ENCODE results near the gene TBX20. TPM values are rescaled to one million over a fixed set of nuclear protein-coding genes. Genes with fewer than 3 reads are reported as not detected.

TBX20 gene
- total and polyA plus RNA-seq, 9 of the 15 experiments (the other 6 are each of a cell fraction or from before 2014, with no cell fraction given): not detected

DNA sequence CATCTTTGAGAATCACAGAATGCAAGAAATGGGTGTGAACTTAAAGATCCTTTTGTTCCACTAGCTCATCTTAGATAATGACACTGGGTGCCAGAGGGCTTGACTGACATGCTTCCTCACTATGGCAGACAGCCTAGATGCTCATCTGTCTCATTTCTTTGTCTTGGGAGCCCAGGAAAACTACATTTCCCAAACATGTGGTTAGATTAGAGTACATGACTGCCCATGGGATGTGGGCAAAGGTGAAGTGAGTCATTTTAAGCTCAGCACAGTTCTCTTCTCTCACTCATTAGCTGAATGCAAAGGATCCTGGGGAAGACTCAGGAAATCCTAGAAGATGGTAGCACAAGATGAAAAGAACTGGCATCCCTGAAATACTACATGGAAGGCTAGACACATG is 32.5 kb upstream of the TBX20 start:
- ChIA-PET POLR2A (interaction anchor here (1.0 kb wide), 1 partner anchor 15 kb away, joined by 3 read pairs; no protein-coding TSS in a partner anchor), CTCF (ENCODE audit: low intra/inter-chr PET ratio) (no interaction called here)
- Histone ChIP-seq H3K4me3 (no peak overlapping the region), H3K36me3 (ENCODE audit: control insufficient read depth, insufficient read depth, low read length) (no peaks in the 10 kb centered on the region), H3K79me2 (ENCODE audit: control insufficient read depth, insufficient read depth, low read length) (no peaks in the 10 kb centered on the region), H3K4me1 (replicated peaks in 1 of 2; ENCODE audit: control insufficient read depth in 2 of 2, insufficient read depth in 2 of 2, low read length in 2 of 2) (no peaks in the 10 kb centered on the region), H3K4me2 (ENCODE audit: insufficient read depth, low read length) (no peak overlapping the region), H3K9me1 (ENCODE audit: control insufficient read depth, insufficient read depth, low read length) (no peaks in the 10 kb centered on the region), H3K9ac (ENCODE audit: insufficient read depth in 1 of 2, low read depth in 2 of 2, low read length in 2 of 2) (no peak overlapping the region), H4K20me1 (replicated peaks; ENCODE audit: control insufficient read depth, insufficient read depth, low read length) (no peaks in the 10 kb centered on the region), H3K27ac (ENCODE audit: extremely low read depth, low read depth, low read length) (no peak overlapping the region), H3K27me3 (ENCODE audit: control insufficient read depth in 2 of 2, insufficient read depth in 2 of 2, low read length in 2 of 2) (no peaks in the 10 kb centered on the region; a peak in 1 of 5 replicates), H3K9me3 (replicated peaks; ENCODE audit: control insufficient read depth, insufficient read depth, low read depth, low read length) (no peaks in the 10 kb centered on the region), H2AFZ (ENCODE audit: low read depth, low read length) (no peak overlapping the region)
- ATAC-seq: no peak
- no TSS peak for BruUV-seq (replicated peaks)
- TF ChIP-seq, protein P1, sequence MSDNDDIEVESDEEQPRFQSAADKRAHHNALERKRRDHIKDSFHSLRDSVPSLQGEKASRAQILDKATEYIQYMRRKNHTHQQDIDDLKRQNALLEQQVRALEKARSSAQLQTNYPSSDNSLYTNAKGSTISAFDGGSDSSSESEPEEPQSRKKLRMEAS (CRISPR knock-in tag; IDR thresholded peaks at IDR 0.05): no peak
- no peak for TF ChIP-seq NUFIP1 (IDR thresholded peaks at IDR 0.05; ENCODE audit: partially characterized antibody)
- no peak for FAIRE-seq
- DNase-seq (ENCODE audit: extremely low read depth in 1 of 4, low spot score in 3 of 4): no peak
- in situ Hi-C loops (cut with MboI) (no loop called here), intact Hi-C loops (cut with micrococcal nuclease) (no loop called here)

DNA sequence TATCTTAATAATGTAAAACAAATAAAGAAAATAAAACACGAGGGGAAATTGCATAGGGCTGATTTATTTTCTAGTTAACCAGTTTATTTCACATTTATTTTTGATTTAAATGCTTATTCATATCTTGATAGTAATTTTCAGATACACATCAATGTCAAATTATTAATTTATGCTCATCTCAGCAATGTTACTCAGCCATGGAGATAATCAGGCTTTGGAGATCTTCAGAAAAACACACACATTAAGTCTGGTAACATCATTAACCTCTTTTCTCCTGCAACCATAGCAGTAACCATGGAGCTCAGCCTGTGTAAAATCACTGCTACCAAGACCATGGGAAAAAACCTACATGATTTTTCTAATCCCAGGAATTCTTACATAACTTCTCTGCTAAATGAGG is 31.9 kb upstream of the TBX20 start:
- FAIRE-seq (no peak), ATAC-seq (no peak), DNase-seq (ENCODE audit: extremely low read depth in 1 of 4, low spot score in 3 of 4) (no peak)
- Histone ChIP-seq H3K27ac (ENCODE audit: extremely low read depth, low read depth, low read length) (no peak overlapping the region), H2AFZ (ENCODE audit: low read depth, low read length) (no peak overlapping the region), H3K36me3 (ENCODE audit: control insufficient read depth, insufficient read depth, low read length) (no peaks in the 10 kb centered on the region), H3K79me2 (ENCODE audit: control insufficient read depth, insufficient read depth, low read length) (no peaks in the 10 kb centered on the region), H3K9ac (ENCODE audit: insufficient read depth in 1 of 2, low read depth in 2 of 2, low read length in 2 of 2) (no peak overlapping the region), H3K4me3 (no peak overlapping the region), H4K20me1 (replicated peaks; ENCODE audit: control insufficient read depth, insufficient read depth, low read length) (no peaks in the 10 kb centered on the region), H3K27me3 (ENCODE audit: control insufficient read depth in 2 of 2, insufficient read depth in 2 of 2, low read length in 2 of 2) (no peaks in the 10 kb centered on the region; a peak in 1 of 5 replicates), H3K9me1 (ENCODE audit: control insufficient read depth, insufficient read depth, low read length) (no peaks in the 10 kb centered on the region), H3K9me3 (replicated peaks; ENCODE audit: control insufficient read depth, insufficient read depth, low read depth, low read length) (no peaks in the 10 kb centered on the region), H3K4me1 (replicated peaks in 1 of 2; ENCODE audit: control insufficient read depth in 2 of 2, insufficient read depth in 2 of 2, low read length in 2 of 2) (no peaks in the 10 kb centered on the region), H3K4me2 (ENCODE audit: insufficient read depth, low read length) (no peak overlapping the region)
- TF ChIP-seq SUPT5H (IDR thresholded peaks at IDR 0.05) (no peak), ZNF551 (CRISPR knock-in tag; IDR thresholded peaks at IDR 0.05) (no peak), NFIC (IDR thresholded peaks at IDR 0.05) (no peak), BCOR (IDR thresholded peaks at IDR 0.05) (no peak), ZNF384 (IDR thresholded peaks at IDR 0.05; ENCODE audit: low read depth, low read length) (no peak)
- intact Hi-C loops (cut with micrococcal nuclease) (no loop called here), in situ Hi-C loops (cut with MboI) (no loop called here)
- CTCF ChIA-PET (ENCODE audit: low intra/inter-chr PET ratio): no interaction called here
- no TSS peak for BruUV-seq (replicated peaks)
- POLR2A ChIA-PET: interaction anchor here (1.0 kb wide), 1 partner anchor 14 kb away, joined by 3 read pairs; no protein-coding TSS in a partner anchor
- 0% methylated on average over 1 of the region's 1 CpG for WGBS (ENCODE audit: insufficient coverage, low coverage, missing lambda C conversion rate)

All from K562 (cell line).